Vagina (tissue), 2 donors: ENCODE measurements around the gene TAS1R3. TPM values are rescaled to one million over a fixed set of nuclear protein-coding genes. Genes with fewer than 3 reads are reported as not detected.
A peak's percentile ranks its signal among the peaks of the same experiment; 100 is the strongest.

ENCODE experiments used
- DNase-seq, 2 donors: peaks; one replicate each; pipeline ENCODE4 v3.0.0-alpha.2; 2017; ENCODE audit errors: extremely low spot score in 2 of 2
- H3K27ac ChIP-seq: fragments of 200-600 bp; sonication (generic); one replicate; pipeline ENCODE4 v1.5.1; 2019
- H3K27me3 ChIP-seq: fragments of 200-600 bp; sonication (generic); one replicate; pipeline ENCODE4 v1.5.1; 2019
- H3K36me3 ChIP-seq, 2 donors: fragments of 200-600 bp; sonication (generic); one replicate each; pipeline ENCODE4 v1.5.1; 2017 to 2019
- H3K4me1 ChIP-seq: fragments of 200-600 bp; sonication (generic); one replicate; pipeline ENCODE4 v1.5.1; 2019
- H3K4me3 ChIP-seq, 2 donors: fragments of 200-600 bp; sonication (generic); 1 replicate in 1 of 2; 2 replicates in 1 of 2; pipeline ENCODE4 v1.5.1; 2016 to 2019
- H3K9me3 ChIP-seq: fragments of 200-600 bp; sonication (generic); one replicate; pipeline ENCODE4 v1.5.1; 2019
- CTCF ChIP-seq, 3 experiments: fragments of 450-650 bp in 2 of 3; fragments of 200-600 bp in 1 of 3; sonication (generic) in 1 of 3; IDR thresholded peaks; one replicate each; pipeline ENCODE4 v1.5.1; 2017 to 2019; ENCODE audit warnings: antibody characterized with exemption in 3 of 3, mild to moderate bottlenecking in 2 of 3, moderate library complexity in 2 of 3
- POLR2A ChIP-seq, 2 donors: fragments of 450-650 bp; IDR thresholded peaks; one replicate each; pipeline ENCODE4 v1.6.1; 2017; ENCODE audit warnings: antibody characterized with exemption in 2 of 2, mild to moderate bottlenecking in 2 of 2, moderate library complexity in 2 of 2
- POLR2AphosphoS5 ChIP-seq, 2 donors: sonication (generic); formaldehyde crosslinking; IDR thresholded peaks; one replicate each; pipeline ENCODE4 v1.9.0; 2017; ENCODE audit warnings: antibody characterized with exemption in 2 of 2, mild to moderate bottlenecking in 2 of 2, low read depth in 1 of 2; ENCODE audit not compliant: insufficient read depth in 1 of 2
- intact Hi-C: fragments of 100-400 bp; cut with DNase I; formaldehyde crosslinking; loops from one replicate; pipeline ENCODE4 v1.15.1; 2023
- total RNA-seq: library from RNA; depleted of rRNA; stranded (reverse); fragments of >200 nt; gene quantifications from one replicate; pipeline ENCODE4 v1.2.3, GENCODE V29; 2016

Gene TAS1R3
- total RNA-seq, 1 donor from 2014 or later: 0.74 TPM

- peaks cover 74% of the 10 kb centered on the region for H3K4me1 ChIP-seq
- H3K27me3 ChIP-seq: no peaks in the 10 kb centered on the region
- peak overlapping the region; percentile 92 for H3K27ac ChIP-seq
- no peaks in the 10 kb centered on the region for H3K9me3 ChIP-seq
- H3K36me3 ChIP-seq: no peaks in the 10 kb centered on the region
- peak overlapping the region in 1 of 2 donors; percentile 14 for H3K4me3 ChIP-seq
- TF ChIP-seq CTCF (IDR thresholded peaks at IDR 0.05) (no peak), POLR2AphosphoS5 (IDR thresholded peaks at IDR 0.05; ENCODE audit: insufficient read depth in 1 of 2, low read depth in 1 of 2) (peak in 1 of 2 donors; percentile 33)
- intact Hi-C loops: no loop called here
- DNase-seq: no peak
Observed at GRCh38 chr1:1359664-1360468, 28.8 kb downstream of the TAS1R3 start.

- TF ChIP-seq POLR2AphosphoS5 (IDR thresholded peaks at IDR 0.05; ENCODE audit: insufficient read depth in 1 of 2, low read depth in 1 of 2): peak; percentile 20 to 76
- TF ChIP-seq CTCF (IDR thresholded peaks at IDR 0.05): no peak
- no peaks in the 10 kb centered on the region for H3K27me3 ChIP-seq
- peak overlapping the region; percentile 92 for H3K27ac ChIP-seq
- H3K4me3 ChIP-seq: peak overlapping the region in 1 of 2 donors; percentile 14
- no peak for DNase-seq
- H3K4me1 ChIP-seq: peaks cover 67% of the 10 kb centered on the region
- intact Hi-C loops: no loop called here
- no peaks in the 10 kb centered on the region for H3K9me3 ChIP-seq
- H3K36me3 ChIP-seq: no peaks in the 10 kb centered on the region
Observed at GRCh38 chr1:1360506-1361169, 29.6 kb downstream of the TAS1R3 start.

GRCh38 chr1:1361233-1361981 is 30.3 kb downstream of the TAS1R3 start:
- H3K36me3 ChIP-seq: no peaks in the 10 kb centered on the region

GRCh38 chr1:1361982-1362423 is 30.9 kb downstream of the TAS1R3 start:
- intact Hi-C loops: no loop called here
- Histone ChIP-seq H3K4me1 (peaks cover 53% of the 10 kb centered on the region), H3K4me3 (no peak overlapping the region)

More at GRCh38 chr1:1361233-1361981, 30.3 kb downstream of the TAS1R3 start:
- intact Hi-C loops: no loop called here
- no peaks in the 10 kb centered on the region for H3K9me3 ChIP-seq
- no peak for TF ChIP-seq POLR2AphosphoS5 (IDR thresholded peaks at IDR 0.05; ENCODE audit: insufficient read depth in 1 of 2, low read depth in 1 of 2)
- TF ChIP-seq POLR2A (IDR thresholded peaks at IDR 0.05): no peak
- TF ChIP-seq CTCF (IDR thresholded peaks at IDR 0.05): no peak
- H3K4me3 ChIP-seq: no peak overlapping the region
- no peak for DNase-seq
- H3K4me1 ChIP-seq: peaks cover 59% of the 10 kb centered on the region
- H3K27ac ChIP-seq: peak overlapping the region; percentile 92
- no peaks in the 10 kb centered on the region for H3K27me3 ChIP-seq

More at GRCh38 chr1:1361982-1362423, 30.9 kb downstream of the TAS1R3 start:
- TF ChIP-seq CTCF (IDR thresholded peaks at IDR 0.05) (no peak), POLR2AphosphoS5 (IDR thresholded peaks at IDR 0.05; ENCODE audit: insufficient read depth in 1 of 2, low read depth in 1 of 2) (peak in 1 of 2 donors; percentile 34)
- Histone ChIP-seq H3K27me3 (no peaks in the 10 kb centered on the region), H3K36me3 (no peaks in the 10 kb centered on the region), H3K27ac (peak overlapping the region; percentile 92), H3K9me3 (no peaks in the 10 kb centered on the region)
- no peak for DNase-seq
